Kidney capillary endothelial cell (primary cell): ENCODE measurements around the gene DLK1.

Experiments
- DNase-seq: peaks from one replicate; pipeline ENCODE4 v3.0.0-alpha.2; 2018; ENCODE audit warnings: low spot score

The DLK1 gene

DNA sequence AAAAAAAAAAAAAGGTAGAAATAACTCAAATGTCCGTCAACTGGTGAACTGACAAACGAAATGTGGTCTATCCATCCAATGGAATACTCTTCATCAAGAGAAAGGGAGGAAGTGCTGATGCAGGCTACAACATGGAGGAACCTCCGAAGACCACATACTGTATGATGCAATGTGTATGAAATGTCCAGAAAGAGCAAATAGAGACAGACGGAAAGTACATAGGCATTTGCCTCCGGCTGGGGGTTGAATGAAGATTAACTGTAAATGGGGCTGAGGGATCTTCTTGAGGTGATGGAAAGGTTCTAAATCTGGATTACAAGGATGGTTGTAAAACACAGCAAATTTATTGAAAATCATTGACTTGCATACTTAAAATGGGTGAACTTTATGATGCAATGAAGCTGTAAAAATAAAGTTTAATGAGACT lies 35.4 kb downstream of the DLK1 start:
- DNase-seq, result no peak

DNA sequence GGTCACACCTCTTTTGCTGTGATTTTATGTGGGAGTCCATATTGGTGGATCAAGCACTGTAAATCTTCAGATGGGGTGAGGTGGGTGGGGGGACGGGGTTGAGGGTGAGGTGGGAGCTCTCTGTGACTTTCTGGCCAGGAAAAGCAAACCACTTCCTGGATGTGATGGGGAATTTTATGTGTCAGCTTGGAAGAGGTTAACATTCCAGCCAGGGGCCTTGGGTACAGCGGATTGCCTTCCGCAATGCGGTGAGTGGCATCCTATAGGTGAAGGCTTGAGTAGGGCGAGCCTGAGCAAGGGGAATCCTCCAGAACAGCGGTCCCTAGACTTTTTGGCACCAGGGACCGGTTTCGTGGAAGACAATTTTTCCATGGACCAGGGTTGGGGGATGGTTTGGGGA lies 36.2 kb downstream of the DLK1 start:
- DNase-seq, result no peak

DNA sequence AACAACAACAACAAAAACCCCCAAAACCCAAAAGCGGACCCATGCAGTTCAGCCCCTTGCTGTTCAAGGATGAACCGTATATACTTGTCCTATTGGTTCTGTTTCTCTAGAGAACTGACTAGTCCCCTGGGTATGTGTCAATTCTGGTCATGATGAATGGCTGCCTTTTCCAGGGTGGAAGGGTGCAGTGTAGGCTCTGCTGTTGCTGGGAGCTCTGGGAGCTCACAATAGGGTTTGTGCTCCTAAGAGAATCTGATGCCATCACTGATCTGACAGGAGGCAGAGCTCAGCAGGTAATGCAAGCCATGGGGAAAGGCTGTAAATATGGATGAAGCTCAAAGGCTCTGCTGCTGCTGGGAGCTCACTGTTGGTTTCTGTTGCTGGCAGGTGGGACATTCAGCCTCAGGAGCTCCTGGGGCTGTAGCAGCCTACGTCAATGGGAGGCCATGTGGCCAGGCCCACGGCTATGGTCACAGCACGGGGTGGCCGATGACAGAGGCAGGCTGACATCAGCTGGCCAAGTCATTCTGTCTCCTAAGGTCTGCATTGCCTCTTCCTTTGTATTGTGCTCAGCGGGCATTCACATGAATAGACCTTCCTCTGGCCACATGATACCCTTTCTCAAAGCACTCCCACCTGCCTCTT lies 37.9 kb downstream of the DLK1 start:
- no peak for DNase-seq

DNA sequence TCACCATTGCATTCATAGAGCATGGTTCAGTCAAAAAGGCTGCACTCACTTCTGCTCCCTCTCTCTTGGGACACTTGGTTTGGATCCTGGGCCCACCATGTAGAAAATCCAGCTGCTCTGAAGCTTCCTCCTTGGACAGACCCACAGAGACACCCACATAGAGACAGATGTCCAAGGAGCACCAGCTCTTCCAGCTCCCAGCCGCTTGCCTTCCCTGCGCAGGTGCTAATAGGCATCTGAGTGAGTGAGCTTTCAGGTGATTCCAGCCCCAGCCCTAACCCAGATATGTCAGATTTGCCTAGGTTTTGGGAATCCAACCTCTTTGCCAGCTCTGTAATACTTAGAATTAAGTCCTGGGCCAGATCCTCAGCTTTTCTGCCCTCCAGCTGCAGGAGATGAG lies 38.6 kb downstream of the DLK1 start:
- DNase-seq, result no peak

DNA sequence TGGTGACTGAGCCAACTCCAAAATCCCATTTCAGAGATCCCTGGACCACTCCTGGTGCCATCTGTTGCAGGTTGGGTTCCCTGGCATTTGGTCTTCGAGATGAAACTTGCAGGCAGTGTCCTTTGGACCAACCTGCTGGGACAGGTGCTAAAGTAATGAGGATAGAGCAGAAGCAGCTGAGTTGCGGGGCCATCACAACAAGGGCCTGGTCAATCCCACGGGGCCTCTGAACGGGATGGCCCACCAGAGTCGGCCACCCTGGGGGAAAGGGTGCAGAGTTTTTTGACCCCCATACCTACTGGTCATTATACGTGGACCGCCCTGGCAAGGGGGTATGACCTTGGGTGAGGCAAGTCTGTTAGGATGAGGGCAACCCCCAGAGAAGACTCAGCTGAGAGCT lies 39.3 kb downstream of the DLK1 start:
- DNase-seq, result no peak

DNA sequence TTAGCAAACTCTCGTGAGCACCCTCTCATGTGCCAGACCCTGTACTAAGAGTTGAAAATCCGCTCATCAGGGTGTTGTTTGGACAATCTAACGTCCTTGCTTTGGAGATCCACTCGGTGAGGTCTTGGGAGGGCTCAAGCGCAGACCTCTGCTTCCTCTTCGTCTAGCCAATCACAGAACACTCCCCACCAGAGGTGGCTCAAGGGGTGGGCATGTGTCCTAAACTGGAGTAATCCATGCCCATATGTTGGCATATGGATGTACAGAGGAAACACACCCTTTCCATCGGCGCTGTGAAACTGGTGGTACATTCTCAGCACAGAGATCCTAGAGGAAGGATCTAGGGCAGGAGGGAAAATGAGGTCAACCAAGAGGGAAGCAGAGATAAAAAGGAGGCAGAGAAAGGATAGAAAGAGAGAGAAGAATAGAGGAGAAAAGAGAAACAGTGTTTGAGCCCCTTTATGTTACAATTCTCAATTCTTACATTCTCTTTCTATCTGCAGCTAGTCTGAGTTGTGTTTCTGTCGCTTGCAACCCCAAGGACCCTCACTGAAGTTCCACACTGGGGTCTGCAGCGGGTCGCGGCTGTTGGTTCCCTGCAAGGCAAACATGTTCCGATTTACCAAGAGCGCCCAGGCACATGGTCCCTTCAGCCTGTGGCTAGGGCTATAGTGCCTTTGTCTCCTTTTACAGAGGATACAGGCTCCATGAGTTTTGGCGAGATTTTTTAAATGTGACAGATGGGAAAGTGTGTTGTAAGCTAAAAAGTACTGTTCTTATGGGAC lies 40.5 kb downstream of the DLK1 start:
- DNase-seq, result no peak

DNA sequence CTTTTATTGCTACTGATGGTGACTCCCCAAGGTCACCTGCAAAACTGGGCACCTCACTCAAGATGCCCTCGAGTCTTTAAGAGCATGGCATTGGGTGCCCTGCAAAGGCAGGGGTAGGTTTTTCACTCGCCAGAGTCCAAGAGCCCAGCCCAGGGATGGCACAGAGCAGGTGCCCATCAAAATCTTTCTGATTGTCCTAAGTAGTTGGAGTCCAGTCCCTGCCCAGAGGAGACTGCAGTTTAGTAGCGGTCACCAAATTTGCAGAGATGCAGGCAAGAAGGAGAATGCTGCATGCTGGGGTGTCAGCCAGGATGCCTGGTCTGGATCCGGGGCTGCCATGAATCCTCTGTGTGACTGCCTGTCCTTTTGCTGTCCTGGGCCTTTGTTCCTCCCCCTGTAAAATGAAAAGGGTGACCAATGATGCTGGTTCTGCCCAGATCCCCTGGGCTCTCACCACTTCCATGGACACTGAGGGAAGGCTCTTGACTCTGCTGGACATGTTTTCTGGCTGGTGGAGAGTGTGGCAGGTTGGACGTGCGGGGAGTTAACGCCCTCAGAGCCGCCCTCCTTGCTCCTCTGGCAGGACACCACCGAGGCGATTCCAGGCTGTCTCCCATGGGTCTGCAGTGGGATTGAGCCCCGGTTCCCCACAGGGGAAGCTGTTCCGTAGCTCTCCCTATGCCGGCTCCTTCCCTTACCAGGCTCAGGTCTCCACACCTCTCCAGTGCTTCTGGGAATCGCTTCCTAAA lies 41.3 kb downstream of the DLK1 start:
- DNase-seq, result no peak

DNA sequence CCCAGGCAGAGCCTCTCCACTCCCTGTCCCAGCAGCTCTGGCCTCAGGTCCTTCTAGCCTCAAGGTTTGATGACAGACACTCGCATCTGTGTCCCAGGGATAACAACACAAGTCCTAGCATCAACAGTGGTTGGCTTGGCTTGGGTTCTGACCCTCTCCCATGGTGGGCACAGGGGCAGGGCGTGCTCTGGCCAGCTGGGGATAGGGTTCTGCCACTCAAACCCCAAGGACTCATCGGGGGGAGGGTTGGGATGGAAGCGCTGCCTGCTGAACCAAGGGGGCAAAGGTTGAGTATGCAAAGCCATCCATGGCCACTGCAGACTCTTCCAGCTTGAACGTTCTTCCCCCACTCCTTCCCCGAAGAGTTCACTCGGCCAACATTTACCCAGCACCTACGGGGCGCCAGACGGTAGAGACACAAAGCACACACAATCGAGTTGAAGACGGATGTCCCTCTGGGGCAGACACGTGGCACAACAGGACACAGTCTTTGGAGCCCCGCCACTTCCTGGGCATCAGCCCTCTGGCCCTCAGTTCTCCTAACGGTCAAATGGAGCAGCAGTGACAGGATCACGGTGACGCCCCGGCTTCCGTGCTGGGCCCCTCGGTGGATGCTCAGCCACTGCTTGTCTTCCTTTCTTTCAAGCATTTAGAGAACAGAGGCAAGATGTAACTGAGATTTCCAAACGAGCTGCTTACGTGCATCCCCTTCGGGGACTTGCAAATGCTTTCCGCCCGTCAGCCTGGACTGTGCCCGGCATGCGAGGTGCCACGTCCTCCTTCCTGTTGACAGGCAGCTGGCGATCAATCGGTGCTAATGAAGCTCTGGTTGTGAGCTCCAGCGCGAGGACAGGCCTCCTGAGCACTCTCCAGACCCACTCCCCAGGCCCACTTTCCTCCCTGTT lies 42.6 kb downstream of the DLK1 start:
- DNase-seq, result no peak

DNA sequence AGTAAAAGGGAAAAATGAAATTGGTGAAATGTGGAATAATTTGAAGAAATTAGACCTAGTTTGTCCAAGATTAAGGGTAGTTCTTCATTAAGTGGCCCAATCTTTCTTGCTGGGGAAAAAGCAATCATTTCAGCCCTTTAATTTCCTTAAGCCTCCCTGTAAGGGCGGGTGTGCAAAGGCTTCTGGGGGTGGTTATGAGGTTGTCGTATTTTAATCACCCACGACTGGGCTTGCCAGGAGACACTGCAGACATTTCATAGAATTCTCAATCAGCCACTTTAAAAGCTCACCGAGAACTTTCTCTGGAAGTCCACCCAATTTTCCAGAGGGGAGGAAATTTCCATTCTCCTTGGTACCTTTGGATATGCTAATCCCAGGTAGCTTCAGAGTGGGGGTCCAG lies 43.4 kb downstream of the DLK1 start:
- no peak for DNase-seq

DNA sequence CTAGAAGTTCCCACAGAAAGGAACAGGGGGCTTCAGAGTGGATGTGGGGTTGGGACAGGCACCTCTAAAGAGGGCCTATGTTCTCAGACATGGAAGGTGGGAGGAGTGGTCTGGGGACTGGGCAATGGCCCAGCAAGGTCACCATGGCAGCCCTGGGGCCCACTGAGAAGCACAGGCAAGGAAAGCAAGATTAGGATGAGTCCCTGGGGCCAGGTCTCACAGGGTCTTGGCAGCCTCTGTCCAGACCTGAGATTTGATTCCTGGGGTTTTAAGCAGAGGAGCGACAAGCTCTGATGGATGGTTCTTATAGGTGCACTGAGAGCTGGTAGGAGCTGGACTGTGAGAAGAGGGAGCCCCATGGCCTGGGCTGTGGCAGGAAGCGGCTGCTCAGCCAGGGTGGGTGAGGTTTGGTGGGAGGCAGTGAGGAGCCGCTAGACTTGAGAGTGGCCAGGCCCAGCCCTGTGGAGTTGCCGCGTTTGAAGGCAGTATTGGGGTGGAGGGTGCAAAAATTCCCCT lies 44.0 kb downstream of the DLK1 start:
- DNase-seq, result no peak

DNA sequence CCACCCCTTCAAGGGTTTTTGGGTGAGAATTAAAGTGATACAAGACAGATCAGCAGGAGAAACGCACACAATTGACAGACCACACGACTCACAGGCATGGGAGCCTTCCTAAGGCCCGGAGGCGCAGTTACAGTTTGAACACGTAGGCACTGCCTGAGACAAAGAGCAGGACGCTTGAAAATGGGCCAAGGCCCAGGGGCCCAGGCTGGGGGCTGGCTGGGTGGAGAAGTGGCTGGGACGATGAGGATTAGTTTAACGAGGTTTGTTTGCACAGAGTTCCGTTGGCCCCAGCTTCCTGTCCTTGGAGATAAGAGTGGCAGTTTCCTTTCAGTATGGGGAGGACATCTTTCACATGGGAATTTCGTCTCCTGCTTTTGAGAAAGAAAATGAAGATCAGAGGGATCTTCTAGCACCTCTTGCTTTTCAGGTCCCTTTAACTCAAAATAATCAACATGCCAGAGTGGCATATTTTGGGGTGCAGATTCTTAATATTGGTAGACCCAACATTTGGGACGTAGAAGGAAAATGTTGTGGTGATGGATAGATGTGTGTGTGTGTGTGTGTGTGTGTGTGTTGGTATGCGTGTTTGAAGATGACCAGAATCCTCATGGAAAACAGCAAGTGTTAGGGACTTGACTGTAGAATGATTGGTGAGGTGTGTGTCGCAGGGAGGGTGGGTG lies 44.6 kb downstream of the DLK1 start:
- DNase-seq, result no peak

DNA sequence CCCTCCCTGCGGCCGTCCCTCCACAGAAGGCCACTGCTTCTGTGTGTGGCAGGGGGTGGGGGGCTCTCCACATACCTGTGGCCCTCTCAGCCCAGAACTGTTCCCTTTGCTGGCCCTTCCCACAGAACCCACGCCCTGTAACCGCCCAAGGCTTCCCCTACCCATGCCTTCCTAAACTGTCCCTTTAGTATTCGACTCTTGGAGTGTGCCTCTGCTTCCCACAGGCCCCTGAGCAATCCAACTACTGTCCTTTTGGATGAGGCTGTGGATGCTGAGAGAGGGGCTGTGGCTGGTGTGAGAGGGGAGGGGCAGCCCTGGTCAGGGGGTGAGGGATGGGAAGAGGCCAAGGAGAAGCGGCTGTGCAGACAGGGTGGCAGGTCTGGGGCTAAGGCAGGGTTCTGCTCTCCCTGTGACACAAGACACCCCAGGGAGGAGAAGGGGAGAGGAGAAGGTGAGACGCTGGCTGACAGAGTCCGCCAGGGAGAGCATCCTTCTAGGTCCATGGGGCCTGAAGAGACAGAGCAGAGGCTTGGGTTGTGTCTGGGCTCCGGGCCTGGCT lies 46.0 kb downstream of the DLK1 start:
- no peak for DNase-seq

DNA sequence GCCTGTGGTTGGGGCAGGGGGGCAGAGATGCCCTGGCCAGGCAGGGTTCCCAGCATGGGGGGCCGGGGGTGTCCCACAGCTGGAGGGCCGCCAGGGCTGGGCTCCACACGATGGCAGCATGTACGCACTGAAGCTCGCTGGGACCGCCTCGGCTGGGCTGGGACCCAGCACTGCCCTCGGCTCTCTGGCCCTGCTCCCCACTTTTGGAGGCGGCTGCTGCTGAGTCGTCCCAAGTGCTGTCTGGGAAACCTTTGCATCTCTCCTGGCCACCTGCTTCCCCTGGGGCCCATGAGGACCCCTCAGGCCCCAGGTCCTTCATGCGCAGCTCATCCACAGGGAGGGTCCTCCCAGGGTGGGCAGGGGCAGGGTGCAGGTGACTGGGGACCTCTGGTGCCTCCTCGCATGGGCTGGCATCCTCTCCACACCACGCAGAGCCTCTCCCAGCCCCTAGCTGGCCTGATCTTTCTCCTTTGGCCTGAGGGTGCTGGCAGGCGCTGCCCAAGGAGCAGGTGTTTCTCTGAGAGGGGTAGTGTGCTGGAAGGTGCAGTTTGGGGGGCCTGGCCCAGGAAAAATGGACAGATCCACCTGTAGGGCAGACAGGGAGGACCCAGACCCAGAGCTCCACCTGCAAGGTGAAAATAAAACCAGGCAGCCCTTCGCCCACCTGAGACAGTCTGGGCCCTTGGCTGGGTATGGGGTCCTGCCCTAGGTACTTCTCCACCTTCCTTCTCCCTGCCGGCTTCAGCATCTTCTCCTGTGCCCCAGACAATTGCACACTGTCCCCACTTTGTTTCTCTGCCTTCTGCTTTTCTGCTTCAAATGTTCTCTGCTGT lies 46.9 kb downstream of the DLK1 start:
- DNase-seq, result no peak

DNA sequence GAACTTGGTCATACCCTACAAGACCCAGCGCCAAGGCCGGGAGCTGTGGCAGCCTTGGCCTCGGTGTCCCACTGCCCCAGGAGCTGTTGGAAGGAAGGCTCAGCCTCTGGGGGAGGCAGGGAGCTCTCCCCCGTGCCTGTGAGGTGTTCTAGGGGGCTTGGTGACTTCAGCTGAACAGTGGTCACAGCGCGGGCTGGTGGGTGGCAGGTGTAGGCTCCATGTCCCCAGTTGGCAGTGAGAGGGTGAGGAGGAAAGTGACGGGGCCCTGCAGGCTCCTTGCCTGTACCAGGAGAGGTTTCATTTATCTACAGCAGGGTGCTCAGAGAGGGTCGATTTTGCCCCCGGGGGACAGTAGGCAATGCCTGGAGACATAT lies 47.5 kb downstream of the DLK1 start:
- DNase-seq, result no peak

DNA sequence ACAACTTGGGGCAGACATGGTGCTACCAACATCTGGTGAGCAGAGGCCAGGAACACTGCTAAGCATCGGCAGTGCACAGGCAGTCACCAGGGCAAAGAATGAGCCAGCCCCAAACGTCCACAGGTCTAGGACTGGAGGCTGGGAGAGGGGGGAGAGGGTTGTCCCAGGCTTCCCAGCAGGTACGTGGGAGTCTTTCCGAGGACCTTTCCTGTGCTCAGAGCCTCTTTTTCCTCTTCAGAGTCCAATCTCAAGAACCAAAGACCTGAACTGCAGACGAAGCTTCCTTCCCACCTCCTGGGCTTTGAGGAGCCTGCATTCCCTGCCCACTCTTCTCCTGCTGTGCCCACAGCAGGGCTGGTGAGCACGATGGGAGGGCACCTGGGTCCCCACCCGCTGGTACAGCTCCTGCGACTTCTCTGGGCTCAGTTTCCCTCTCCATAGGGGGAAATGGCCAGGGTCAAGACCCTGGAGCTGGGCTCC lies 48.7 kb downstream of the DLK1 start:
- no peak for DNase-seq

DNA sequence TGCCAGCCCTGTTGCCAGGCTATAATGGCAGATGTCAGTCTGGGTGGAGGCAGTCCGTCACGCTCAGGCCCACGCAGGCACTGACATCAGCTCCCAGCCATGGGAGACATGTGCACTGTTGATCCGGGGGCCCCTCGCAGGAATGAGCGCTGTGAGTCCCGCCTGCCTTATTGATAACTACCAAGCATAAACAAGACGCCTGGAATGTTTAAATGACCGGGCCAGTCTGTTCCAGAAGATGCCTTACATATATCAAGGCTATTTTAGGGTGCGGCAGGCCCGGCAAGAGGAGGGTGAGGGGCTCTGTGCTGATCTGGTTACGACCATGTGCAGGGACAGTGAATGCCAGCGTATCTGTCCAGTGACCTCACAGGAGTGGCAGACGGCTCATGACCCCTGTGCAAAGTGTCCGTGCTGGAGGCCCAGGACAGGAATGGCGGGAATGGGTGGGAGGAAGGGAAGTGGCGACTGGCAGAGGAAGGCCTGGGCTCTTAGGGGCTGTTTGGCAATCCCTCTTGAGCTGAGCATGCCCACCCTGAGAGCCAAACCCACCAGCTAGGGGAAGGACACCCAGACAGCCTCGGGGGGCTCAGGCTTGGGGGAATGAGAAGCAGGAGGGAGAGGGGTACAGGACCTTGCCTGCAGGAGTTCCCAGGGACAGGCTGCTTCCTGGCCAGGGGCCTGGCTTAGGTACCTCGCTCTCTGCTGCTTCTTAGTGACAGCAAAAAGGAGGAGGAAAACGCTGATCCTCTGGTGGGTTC lies 49.3 kb downstream of the DLK1 start:
- no peak for DNase-seq

DNA sequence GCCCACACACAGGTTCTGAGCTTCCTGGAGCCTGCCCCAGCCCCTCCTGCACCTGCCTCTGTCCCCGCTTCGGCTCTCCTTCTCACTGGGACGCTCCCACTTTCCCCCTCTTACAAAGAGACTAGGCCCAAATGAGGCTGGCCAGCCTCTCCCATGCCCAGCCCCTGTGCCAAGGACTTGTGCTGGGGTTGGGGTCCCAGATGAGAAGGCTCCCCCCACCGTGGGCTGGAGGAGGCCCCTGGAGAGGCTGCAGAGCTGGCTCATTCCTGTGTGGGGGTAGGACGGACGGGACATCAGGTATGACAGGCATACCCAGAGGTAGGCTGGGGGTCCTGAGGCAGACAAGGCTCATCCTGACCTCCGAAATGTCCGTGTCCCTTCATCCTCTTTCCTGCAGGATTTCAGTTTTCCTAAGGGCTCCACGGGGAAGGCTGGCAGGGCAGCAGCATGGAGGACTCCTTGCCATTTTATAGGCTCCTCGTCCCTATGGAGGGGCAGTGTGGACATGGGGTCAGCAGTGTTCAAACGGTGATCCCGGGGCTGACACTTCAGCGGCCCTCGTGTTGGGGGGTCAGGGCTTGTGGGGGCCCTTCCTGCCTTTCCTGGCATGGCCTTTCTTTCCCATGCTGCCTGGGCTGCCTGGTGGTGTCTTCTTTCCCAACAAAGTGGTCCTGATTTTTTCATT lies 50.1 kb downstream of the DLK1 start:
- DNase-seq, result no peak

DNA sequence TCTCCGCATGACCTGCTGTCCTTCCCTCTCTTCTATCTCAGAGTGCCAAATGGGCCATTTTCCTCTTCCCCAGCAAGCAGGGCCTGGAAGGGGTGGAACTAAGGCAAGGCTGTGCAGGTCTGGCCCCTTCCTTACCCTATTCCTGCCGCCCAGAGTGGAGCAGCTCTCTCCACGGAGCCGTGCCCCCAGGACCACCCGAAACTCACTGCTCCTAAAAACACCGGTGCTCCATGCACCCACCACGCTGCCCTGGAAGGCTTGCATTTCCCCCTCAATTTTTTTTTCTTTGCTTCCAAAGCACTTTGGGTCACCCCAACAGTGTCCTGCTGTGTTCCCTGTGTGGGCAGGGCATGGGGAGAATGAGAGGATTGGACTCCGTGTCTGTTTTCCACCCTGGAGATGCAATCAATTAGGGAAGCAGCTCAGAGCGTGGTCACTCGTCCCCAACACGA lies 50.7 kb downstream of the DLK1 start:
- DNase-seq, result no peak
